PC-9 (cell line): ENCODE measurements around the gene HYAL1. TPM values are rescaled to one million over a fixed set of nuclear protein-coding genes. Genes with fewer than 3 reads are reported as not detected.

Source experiments
- BruUV-seq: library from RNA; stranded (reverse); fragments of 400-500 nt; replicated peaks from 2 replicates; lab custom pipeline; 2021; lab: Mats Ljungman, UMichigan
- CTCF ChIA-PET: fragments of 300-600 bp; sonication (Branson Sonifier 250); formaldehyde crosslinking; loops from one replicate; lab custom pipeline; 2022; ENCODE audit warnings: antibody characterized with exemption; lab: Charles Lee
- POLR2A ChIA-PET: fragments of 300-600 bp; sonication (Branson Sonifier 250); formaldehyde crosslinking; loops from one replicate; lab custom pipeline; 2022; ENCODE audit warnings: antibody characterized with exemption; ENCODE audit not compliant: unreplicated experiment; lab: Charles Lee
- DNase-seq, 2 experiments: peaks; one replicate each; pipeline versions ENCODE4 v3.0.0 to v3.0.0-alpha.2; 2015 to 2022; ENCODE audit warnings: mixed read lengths in 1 of 2
- H2AFZ ChIP-seq: fragments of 200-600 bp; sonication (generic); 2 replicates; pipeline ENCODE4 v1.8.1; 2017; ENCODE audit warnings: antibody characterized with exemption
- H3F3A ChIP-seq: fragments of 200-600 bp; sonication (generic); 2 replicates; pipeline ENCODE4 v1.8.1; 2017; ENCODE audit warnings: antibody characterized with exemption, mild to moderate bottlenecking, low read depth; ENCODE audit not compliant: insufficient read depth
- H3K27ac ChIP-seq: fragments of 200-600 bp; sonication (generic); 2 replicates; pipeline ENCODE4 v1.6.1; 2016; ENCODE audit warnings: mixed run types
- H3K27me3 ChIP-seq: fragments of 200-600 bp; sonication (generic); 2 replicates; pipeline ENCODE4 v1.6.1; 2016; ENCODE audit warnings: low read depth, mixed run types; ENCODE audit not compliant: insufficient read depth
- H3K36me3 ChIP-seq: fragments of 200-600 bp; sonication (generic); 2 replicates; pipeline ENCODE4 v1.6.1; 2016; ENCODE audit warnings: low read depth, mixed run types
- H3K4me1 ChIP-seq: fragments of 200-600 bp; sonication (generic); replicated peaks from 2 replicates; pipeline ENCODE4 v1.6.1; 2016; ENCODE audit warnings: mixed run types; ENCODE audit not compliant: insufficient read depth
- H3K4me2 ChIP-seq: fragments of 200-600 bp; sonication (generic); 2 replicates; pipeline ENCODE4 v1.6.1; 2017; ENCODE audit warnings: mixed run types
- H3K4me3 ChIP-seq: fragments of 200-600 bp; sonication (generic); 2 replicates; pipeline ENCODE4 v1.6.1; 2016; ENCODE audit warnings: mixed run types
- H3K79me2 ChIP-seq: fragments of 200-600 bp; sonication (generic); 2 replicates; pipeline ENCODE4 v1.6.1; 2017; ENCODE audit warnings: low read depth, mixed run types
- H3K9me2 ChIP-seq: fragments of 200-600 bp; sonication (generic); 2 replicates; pipeline ENCODE4 v1.8.1; 2017; ENCODE audit warnings: mild to moderate bottlenecking; ENCODE audit not compliant: insufficient read depth
- H3K9me3 ChIP-seq: fragments of 200-600 bp; sonication (generic); 2 replicates; pipeline ENCODE4 v1.8.1; 2016; ENCODE audit warnings: low read depth; ENCODE audit not compliant: insufficient read depth
- H4K20me1 ChIP-seq: fragments of 200-600 bp; sonication (generic); 2 replicates; pipeline ENCODE4 v1.8.1; 2017; ENCODE audit not compliant: insufficient read depth
- EZH2 ChIP-seq: fragments of 200-600 bp; sonication (generic); IDR thresholded peaks from 2 replicates; pipeline ENCODE4 v1.8.0; 2017; ENCODE audit warnings: antibody characterized with exemption, low read depth
- intact Hi-C: fragments of 100-400 bp; cut with micrococcal nuclease; formaldehyde crosslinking; loops from one replicate; pipeline ENCODE4 v1.10.0; 2022; ENCODE audit not compliant: unreplicated experiment
- total RNA-seq: library from RNA; stranded (reverse); gene quantifications from 2 replicates; pipeline ENCODE4 v1.2.3, GENCODE V29; 2021
- TF ChIP-seq, protein P1 (sequence below): fragments of 200-600 bp; sonication (generic); conservative IDR thresholded peaks from 2 replicates; pipeline ENCODE4 v1.6.1; 2017; ENCODE audit warnings: mixed run types, antibody characterized with exemption, mild to moderate bottlenecking, moderate library complexity

Gene HYAL1
- total RNA-seq, 1 experiment from 2014 or later, result 1.9 TPM

DNA sequence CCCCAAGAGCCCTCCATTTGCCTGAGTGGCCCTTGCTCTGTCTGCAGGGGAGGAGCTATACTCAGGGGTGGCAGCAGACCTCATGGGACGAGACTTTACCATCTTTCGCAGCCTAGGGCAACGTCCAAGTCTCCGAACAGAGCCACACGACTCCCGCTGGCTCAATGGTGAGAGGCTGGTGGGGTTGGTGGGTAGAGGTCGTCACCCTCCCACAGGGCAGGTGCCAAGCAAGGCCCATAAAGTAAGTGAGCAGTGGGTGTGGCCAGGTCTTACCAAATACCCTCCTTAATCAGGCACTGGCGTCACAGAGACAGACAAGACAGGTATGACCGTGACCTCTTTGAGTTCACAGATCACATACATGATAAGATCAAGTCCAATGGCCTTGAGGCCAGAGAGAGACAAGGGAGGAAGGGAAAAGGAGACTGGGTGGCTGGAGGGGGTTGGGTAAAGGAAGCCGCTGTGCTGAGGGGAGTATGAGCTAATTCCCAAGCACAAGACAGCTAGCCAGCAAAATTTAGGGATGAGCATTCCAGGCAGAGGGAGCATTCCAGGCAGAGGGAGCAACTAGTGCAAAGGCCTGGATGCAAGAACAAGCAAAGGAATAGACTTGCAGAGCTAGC, 31.9 kb downstream of the HYAL1 start:
- H2AFZ ChIP-seq, result no peak overlapping the region
- BruUV-seq, result no TSS peak
- peaks cover 15% of the 10 kb centered on the region for H3K79me2 ChIP-seq
- DNase-seq, result no peak
- CTCF ChIA-PET, result interaction anchor here (0.6 to 1.5 kb wide), 4 partner anchors 11 to 343 kb away, joined by 4 to 9 read pairs (median 6); no protein-coding TSS in a partner anchor
- intact Hi-C loops, result loop anchor here (5.0 kb wide), 1 partner anchor 149 kb away; no protein-coding TSS in a partner anchor
- H3K27me3 ChIP-seq, result no peaks in the 10 kb centered on the region
- H3K4me1 ChIP-seq, result peaks cover 50% of the 10 kb centered on the region
- peaks cover 29% of the 10 kb centered on the region for H3F3A ChIP-seq
- H3K4me3 ChIP-seq, result no peak overlapping the region
- H4K20me1 ChIP-seq, result no peaks in the 10 kb centered on the region
- POLR2A ChIA-PET, result interaction anchor here (0.5 to 0.6 kb wide), 2 partner anchors 8 to 28 kb away, joined by 3 read pairs; partner anchors contain the start of genes HYAL3 and NAA80
- H3K4me2 ChIP-seq, result peak overlapping the region; percentile 92
- H3K9me3 ChIP-seq, result no peaks in the 10 kb centered on the region
- H3K27ac ChIP-seq, result no peak overlapping the region
- no peaks in the 10 kb centered on the region for H3K36me3 ChIP-seq
- H3K9me2 ChIP-seq, result no peaks in the 10 kb centered on the region
- TF ChIP-seq EZH2, result no peak
- TF ChIP-seq, protein P1, sequence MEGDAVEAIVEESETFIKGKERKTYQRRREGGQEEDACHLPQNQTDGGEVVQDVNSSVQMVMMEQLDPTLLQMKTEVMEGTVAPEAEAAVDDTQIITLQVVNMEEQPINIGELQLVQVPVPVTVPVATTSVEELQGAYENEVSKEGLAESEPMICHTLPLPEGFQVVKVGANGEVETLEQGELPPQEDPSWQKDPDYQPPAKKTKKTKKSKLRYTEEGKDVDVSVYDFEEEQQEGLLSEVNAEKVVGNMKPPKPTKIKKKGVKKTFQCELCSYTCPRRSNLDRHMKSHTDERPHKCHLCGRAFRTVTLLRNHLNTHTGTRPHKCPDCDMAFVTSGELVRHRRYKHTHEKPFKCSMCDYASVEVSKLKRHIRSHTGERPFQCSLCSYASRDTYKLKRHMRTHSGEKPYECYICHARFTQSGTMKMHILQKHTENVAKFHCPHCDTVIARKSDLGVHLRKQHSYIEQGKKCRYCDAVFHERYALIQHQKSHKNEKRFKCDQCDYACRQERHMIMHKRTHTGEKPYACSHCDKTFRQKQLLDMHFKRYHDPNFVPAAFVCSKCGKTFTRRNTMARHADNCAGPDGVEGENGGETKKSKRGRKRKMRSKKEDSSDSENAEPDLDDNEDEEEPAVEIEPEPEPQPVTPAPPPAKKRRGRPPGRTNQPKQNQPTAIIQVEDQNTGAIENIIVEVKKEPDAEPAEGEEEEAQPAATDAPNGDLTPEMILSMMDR, result no peak

DNA sequence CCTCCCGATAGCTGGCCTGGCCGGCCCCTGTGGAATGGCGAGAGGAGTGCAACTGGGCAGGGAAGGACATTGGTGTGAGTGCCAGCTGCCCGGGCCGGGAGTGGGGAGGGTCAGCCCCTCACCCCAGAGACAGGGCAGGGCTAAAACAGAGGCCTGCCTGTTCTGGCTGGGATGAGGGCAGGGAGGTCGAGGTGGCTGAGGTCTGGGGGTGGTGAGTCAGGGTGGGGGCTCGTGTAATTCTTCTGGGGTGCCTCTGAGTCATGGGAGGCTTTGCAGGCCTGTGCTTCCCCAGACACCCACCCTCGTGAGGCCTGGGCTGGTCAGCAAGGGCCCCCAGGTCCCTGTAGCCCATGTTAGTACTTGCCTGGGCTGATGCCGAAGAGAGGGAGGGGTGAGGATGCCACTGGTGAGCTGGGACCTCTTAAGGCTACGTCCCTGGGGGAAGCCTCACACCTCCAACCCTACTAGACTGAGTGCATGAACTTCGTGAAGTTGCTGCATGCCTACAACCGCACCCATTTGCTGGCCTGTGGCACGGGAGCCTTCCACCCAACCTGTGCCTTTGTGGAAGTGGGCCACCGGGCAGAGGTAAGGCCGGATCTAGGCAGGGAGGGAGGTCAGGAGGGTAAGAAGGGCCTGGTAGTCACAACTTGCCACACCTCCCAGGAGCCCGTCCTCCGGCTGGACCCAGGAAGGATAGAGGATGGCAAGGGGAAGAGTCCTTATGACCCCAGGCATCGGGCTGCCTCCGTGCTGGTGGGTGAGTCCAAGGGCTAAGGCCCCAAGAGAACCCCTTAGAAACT, 32.8 kb downstream of the HYAL1 start:
- BruUV-seq, result no TSS peak

More for the DNA sequence above, 32.8 kb downstream of the HYAL1 start:
- H3K36me3 ChIP-seq, result no peaks in the 10 kb centered on the region
- H4K20me1 ChIP-seq, result no peaks in the 10 kb centered on the region
- DNase-seq, result no peak
- H3K27ac ChIP-seq, result no peak overlapping the region
- no peak for TF ChIP-seq EZH2
- TF ChIP-seq, protein P1, result no peak
- H3K4me3 ChIP-seq, result peak overlapping the region; percentile 56; the same call in 1 of the 2 replicates
- peak overlapping the region; percentile 92 for H3K4me2 ChIP-seq
- no peaks in the 10 kb centered on the region for H3K9me3 ChIP-seq
- no peaks in the 10 kb centered on the region for H3K9me2 ChIP-seq
- H3K27me3 ChIP-seq, result no peaks in the 10 kb centered on the region
- H3K4me1 ChIP-seq, result peaks cover 58% of the 10 kb centered on the region
- intact Hi-C loops, result loop anchor here (5.0 kb wide), 1 partner anchor 148 kb away; no protein-coding TSS in a partner anchor
- no peak overlapping the region for H2AFZ ChIP-seq
- ChIA-PET CTCF (interaction anchor here (0.5 to 1.2 kb wide), 5 partner anchors 10 to 344 kb away, joined by 5 to 9 read pairs (median 8); no protein-coding TSS in a partner anchor), POLR2A (interaction anchor here (0.6 kb wide), 1 partner anchor 29 kb away, joined by 3 read pairs; the partner anchor contains the start of genes HYAL3 and NAA80)
- peaks cover 33% of the 10 kb centered on the region for H3F3A ChIP-seq
- peaks cover 15% of the 10 kb centered on the region for H3K79me2 ChIP-seq
